OCI-LY1 (cell line): ENCODE results near the gene CIB2.

Experiments used
- H2AFZ ChIP-seq: fragments of 200-600 bp; sonication (generic), shearing (Covaris generic); 2 replicates; pipeline ENCODE4 v1.6.0; 2014; ENCODE audit warnings: antibody characterized with exemption, mild to moderate bottlenecking, low read length
- H3F3A ChIP-seq: fragments of 200-600 bp; sonication (generic), shearing (Covaris generic); 2 replicates; pipeline ENCODE4 v1.6.0; 2014; ENCODE audit warnings: mild to moderate bottlenecking, antibody characterized with exemption, low read length, moderate library complexity; ENCODE audit not compliant: insufficient read depth
- H3K27ac ChIP-seq: fragments of 200-600 bp; sonication (generic); 2 replicates; pipeline ENCODE4 v1.5.1; 2014; ENCODE audit warnings: low read length, mixed run types, mild to moderate bottlenecking, low read depth; ENCODE audit not compliant: poor library complexity, severe bottlenecking
- H3K27me3 ChIP-seq: fragments of 200-600 bp; sonication (generic); 2 replicates; pipeline ENCODE4 v1.6.0; 2014; ENCODE audit warnings: antibody characterized with exemption, mild to moderate bottlenecking, low read length, moderate library complexity; ENCODE audit not compliant: insufficient read depth
- H3K36me3 ChIP-seq: fragments of 200-600 bp; sonication (generic); 2 replicates; pipeline ENCODE4 v1.6.1; 2014; ENCODE audit warnings: mild to moderate bottlenecking, antibody characterized with exemption, low read length, moderate library complexity, mixed read lengths; ENCODE audit not compliant: insufficient read depth
- H3K4me1 ChIP-seq: fragments of 200-600 bp; sonication (generic); 2 replicates; pipeline ENCODE4 v1.5.1; 2014; ENCODE audit warnings: mild to moderate bottlenecking, low read length, moderate library complexity; ENCODE audit not compliant: insufficient read depth, severe bottlenecking
- H3K4me2 ChIP-seq: fragments of 200-600 bp; sonication (generic), shearing (Covaris generic); 2 replicates; pipeline ENCODE4 v1.6.1; 2014; ENCODE audit warnings: low read length
- H3K4me3 ChIP-seq: fragments of 200-600 bp; sonication (generic); 2 replicates; pipeline ENCODE4 v1.5.1; 2014; ENCODE audit warnings: low read length, low read depth, mild to moderate bottlenecking, mixed read lengths; ENCODE audit not compliant: poor library complexity, severe bottlenecking
- H3K79me2 ChIP-seq: fragments of 200-600 bp; shearing (Covaris generic); 2 replicates; pipeline ENCODE4 v1.6.1; 2016; ENCODE audit warnings: mixed run types, low read length, mixed read lengths; ENCODE audit not compliant: insufficient read depth
- H3K9ac ChIP-seq: fragments of 200-600 bp; sonication (generic), shearing (Covaris generic); 2 replicates; pipeline ENCODE4 v1.6.1; 2014; ENCODE audit warnings: mild to moderate bottlenecking, low read length, mixed read lengths
- H3K9me2 ChIP-seq: fragments of 200-600 bp; sonication (generic), shearing (Covaris generic); 2 replicates; pipeline ENCODE4 v1.6.1; 2014; ENCODE audit warnings: low read depth, mild to moderate bottlenecking, low read length, mixed read lengths
- H3K9me3 ChIP-seq: fragments of 200-600 bp; shearing (Covaris generic); 2 replicates; pipeline ENCODE4 v1.6.1; 2014; ENCODE audit warnings: low read length, mixed read lengths
- H4K20me1 ChIP-seq: fragments of 200-600 bp; sonication (generic), shearing (Covaris generic); 2 replicates; pipeline ENCODE4 v1.6.0; 2016; ENCODE audit warnings: mild to moderate bottlenecking, low read length; ENCODE audit not compliant: insufficient read depth
- CTCF ChIP-seq: fragments of 200-600 bp; sonication (generic), shearing (Covaris generic); IDR thresholded peaks from 2 replicates; pipeline ENCODE4 v1.5.1; 2017; ENCODE audit warnings: mild to moderate bottlenecking, antibody characterized with exemption, low read length, moderate library complexity, mixed read lengths
- EZH2 ChIP-seq: fragments of 200-600 bp; sonication (generic), shearing (Covaris generic); IDR thresholded peaks from 2 replicates; pipeline ENCODE4 v1.8.0; 2017; ENCODE audit warnings: borderline replicate concordance, mixed run types, mild to moderate bottlenecking, antibody characterized with exemption, low read length, moderate library complexity, mixed read lengths

The CIB2 gene

GRCh38 chr15:78168608-78169007 lies 37.4 kb upstream of the CIB2 start:
- no peaks in the 10 kb centered on the region for H3F3A ChIP-seq
- no peaks in the 10 kb centered on the region for H3K9me3 ChIP-seq
- H2AFZ ChIP-seq: no peak overlapping the region
- no peaks in the 10 kb centered on the region for H3K27me3 ChIP-seq
- H3K36me3 ChIP-seq: peaks cover 86% of the 10 kb centered on the region
- no peak overlapping the region for H3K9ac ChIP-seq
- no peak overlapping the region for H3K4me2 ChIP-seq
- H3K27ac ChIP-seq: no peak overlapping the region
- no peak overlapping the region for H3K4me3 ChIP-seq
- H4K20me1 ChIP-seq: no peaks in the 10 kb centered on the region
- no peaks in the 10 kb centered on the region for H3K79me2 ChIP-seq
- TF ChIP-seq CTCF: no peak
- no peak for TF ChIP-seq EZH2
- H3K9me2 ChIP-seq: no peaks in the 10 kb centered on the region
- H3K4me1 ChIP-seq: peaks cover 13% of the 10 kb centered on the region

GRCh38 chr15:78167227-78167888 lies 36.1 kb upstream of the CIB2 start:
- no peak overlapping the region for H2AFZ ChIP-seq
- H3K4me3 ChIP-seq: no peak overlapping the region
- H3K9ac ChIP-seq: no peak overlapping the region
- H3K79me2 ChIP-seq: no peaks in the 10 kb centered on the region
- no peaks in the 10 kb centered on the region for H3K9me3 ChIP-seq
- no peaks in the 10 kb centered on the region for H4K20me1 ChIP-seq
- H3K27me3 ChIP-seq: no peaks in the 10 kb centered on the region
- H3K27ac ChIP-seq: no peak overlapping the region
- TF ChIP-seq EZH2: no peak
- no peak for TF ChIP-seq CTCF
- peaks cover 92% of the 10 kb centered on the region for H3K36me3 ChIP-seq
- no peaks in the 10 kb centered on the region for H3F3A ChIP-seq
- H3K9me2 ChIP-seq: no peaks in the 10 kb centered on the region
- peaks cover 13% of the 10 kb centered on the region for H3K4me1 ChIP-seq
- H3K4me2 ChIP-seq: no peak overlapping the region

GRCh38 chr15:78164010-78164409 lies 32.8 kb upstream of the CIB2 start:
- no peaks in the 10 kb centered on the region for H3F3A ChIP-seq
- no peak overlapping the region for H3K9ac ChIP-seq
- H2AFZ ChIP-seq: no peak overlapping the region
- H3K36me3 ChIP-seq: peaks cover 87% of the 10 kb centered on the region
- H3K4me3 ChIP-seq: no peak overlapping the region
- no peaks in the 10 kb centered on the region for H4K20me1 ChIP-seq
- H3K9me3 ChIP-seq: no peaks in the 10 kb centered on the region
- H3K79me2 ChIP-seq: no peaks in the 10 kb centered on the region
- TF ChIP-seq CTCF: no peak
- no peak for TF ChIP-seq EZH2
- H3K4me1 ChIP-seq: peaks cover 8% of the 10 kb centered on the region
- H3K27me3 ChIP-seq: no peaks in the 10 kb centered on the region
- no peaks in the 10 kb centered on the region for H3K9me2 ChIP-seq
- no peak overlapping the region for H3K4me2 ChIP-seq
- H3K27ac ChIP-seq: no peak overlapping the region
